PC-9 (cell line): ENCODE results near the gene CHSY3.

Experiments
- CTCF ChIP-seq: fragments of 200-600 bp; sonication (generic); conservative IDR thresholded peaks from 2 replicates; pipeline ENCODE4 v1.6.1; 2017; ENCODE audit warnings: mixed run types, antibody characterized with exemption, mild to moderate bottlenecking, moderate library complexity
- EZH2 ChIP-seq: fragments of 200-600 bp; sonication (generic); IDR thresholded peaks from 2 replicates; pipeline ENCODE4 v1.8.0; 2017; ENCODE audit warnings: antibody characterized with exemption, low read depth

- TF ChIP-seq CTCF (no peak), EZH2 (no peak)
These were observed 161.4 kb downstream of the CHSY3 start for GRCh38 chr5:130065617-130066016.
